Left kidney (tissue), 2 donors: ENCODE measurements around the gene CYP2D6. TPM values are rescaled to one million over a fixed set of nuclear protein-coding genes. Genes with fewer than 3 reads are reported as not detected.
"Not testable (repeated sequence)": the region's sequence is repeated elsewhere in the genome, so short reads cannot be mapped to it uniquely, and the experiment has no call there.

ENCODE experiments used
- DNase-seq: peaks from one replicate; pipeline ENCODE4 v3.0.0-alpha.2; 2013
- polyA plus RNA-seq: library from polyadenylated mRNA; unstranded; fragments of 120-200 nt; gene quantifications from one replicate; pipeline ENCODE4 v1.2.1, GENCODE V29; 2013; ENCODE audit not compliant: insufficient read length

The CYP2D6 gene
- polyA plus RNA-seq, 1 donor: 6.2 TPM

- no peak for DNase-seq
Measured at GRCh38 chr22:42158456-42159132, 28.0 kb upstream of the CYP2D6 start.

GRCh38 chr22:42156598-42156997, 26.0 kb upstream of the CYP2D6 start:
- DNase-seq: no peak

- no peak for DNase-seq
Measured at GRCh38 chr22:42156121-42156520, 25.5 kb upstream of the CYP2D6 start.

- DNase-seq: no peak
Measured at GRCh38 chr22:42155053-42155543, 24.5 kb upstream of the CYP2D6 start.

GRCh38 chr22:42154293-42155052, 23.9 kb upstream of the CYP2D6 start:
- DNase-seq: no peak

GRCh38 chr22:42152661-42153270, 22.2 kb upstream of the CYP2D6 start:
- no peak for DNase-seq

GRCh38 chr22:42151924-42152635, 21.5 kb upstream of the CYP2D6 start:
- DNase-seq: no peak

GRCh38 chr22:42150727-42151590, 20.3 kb upstream of the CYP2D6 start:
- DNase-seq: no peak

GRCh38 chr22:42149798-42150197, 19.2 kb upstream of the CYP2D6 start:
- not testable (repeated sequence) for DNase-seq

- DNase-seq: no peak
Measured at GRCh38 chr22:42145175-42145574, 14.6 kb upstream of the CYP2D6 start.

- not testable (repeated sequence) for DNase-seq
Measured at GRCh38 chr22:42143859-42144822, 13.5 kb upstream of the CYP2D6 start.

GRCh38 chr22:42142771-42143461, 12.3 kb upstream of the CYP2D6 start:
- DNase-seq: no peak

GRCh38 chr22:42141307-42142057, 10.9 kb upstream of the CYP2D6 start:
- DNase-seq: not testable (repeated sequence)

GRCh38 chr22:42140153-42140552, 9.5 kb upstream of the CYP2D6 start:
- not testable (repeated sequence) for DNase-seq

GRCh38 chr22:42139508-42139907, 8.9 kb upstream of the CYP2D6 start:
- not testable (repeated sequence) for DNase-seq

GRCh38 chr22:42138972-42139371, 8.4 kb upstream of the CYP2D6 start:
- no peak for DNase-seq

- DNase-seq: no peak
Measured at GRCh38 chr22:42138122-42138770, 7.6 kb upstream of the CYP2D6 start.

- not testable (repeated sequence) for DNase-seq
Measured at GRCh38 chr22:42135688-42136087, 5.1 kb upstream of the CYP2D6 start.
